ENCODE measurements around the gene CTDNEP1.

Gene CTDNEP1

DNA sequence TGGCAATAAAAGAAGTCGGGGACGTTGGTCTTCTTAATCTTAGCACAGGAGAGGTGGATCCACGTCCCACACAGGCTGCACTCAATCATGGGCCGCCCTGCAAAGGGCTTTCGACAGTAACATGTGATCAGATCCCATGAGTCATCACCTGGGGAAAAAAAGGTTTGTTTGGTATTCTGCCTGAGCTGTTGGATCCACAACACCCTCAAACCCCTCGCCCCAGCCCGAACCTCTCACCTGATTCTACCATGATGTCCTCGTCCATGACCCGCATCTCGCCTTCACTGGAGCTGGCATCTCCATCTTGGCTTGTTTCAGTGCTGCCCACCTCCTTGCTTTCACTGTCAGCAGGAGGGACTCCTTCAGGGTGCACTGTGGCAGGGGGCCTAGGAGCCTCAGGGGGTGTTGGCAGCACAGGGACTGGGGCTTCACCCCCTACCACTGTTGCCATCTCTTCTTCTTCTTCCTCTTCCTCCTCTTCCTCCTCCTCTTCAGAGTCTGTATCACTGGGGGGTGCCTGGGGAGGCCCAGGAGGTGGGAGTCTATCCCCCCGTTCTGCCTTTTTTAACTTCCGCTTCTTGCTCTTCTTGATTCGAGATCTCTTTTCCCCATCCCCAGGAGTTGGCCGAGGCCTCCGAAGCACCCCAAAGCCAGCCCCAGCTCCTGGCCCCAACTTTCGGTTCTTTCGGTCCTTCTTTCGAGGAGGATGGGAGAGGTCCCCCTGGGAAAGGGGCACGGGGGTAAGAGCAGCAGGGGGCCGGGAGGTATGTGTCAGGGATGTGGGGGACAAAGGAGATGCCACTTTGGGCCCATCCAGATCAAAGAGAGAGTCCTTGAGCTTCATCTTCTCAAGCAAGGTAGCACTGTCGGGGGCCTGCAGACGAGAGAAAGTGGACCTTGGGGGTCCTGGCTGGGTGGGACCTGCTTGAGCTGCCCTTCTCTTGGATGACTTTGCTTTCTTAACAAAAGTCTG lies 15.6 kb downstream of the CTDNEP1 start:
- H3K4me3 ChIP-seq (ENCODE audit: low read depth in 1 of 2, low read length in 2 of 2), result no peak overlapping the region
- peaks cover 25 to 32% of the 10 kb centered on the region in 2 donors for H3K36me3 ChIP-seq (ENCODE audit: control insufficient read depth in 1 of 2, insufficient read depth in 2 of 2, low read length in 2 of 2)
- peak overlapping the region; percentile 76 for H3K27ac ChIP-seq (ENCODE audit: low read length)
- no peaks in the 10 kb centered on the region for H3K9me3 ChIP-seq (ENCODE audit: control insufficient read depth in 1 of 2, low read length in 2 of 2)
- H3K27me3 ChIP-seq (ENCODE audit: low read depth, low read length), result no peaks in the 10 kb centered on the region
- peaks cover 29 to 57% of the 10 kb centered on the region in 2 donors for H3K4me1 ChIP-seq (ENCODE audit: control insufficient read depth in 1 of 2, insufficient read depth in 2 of 2, low read length in 2 of 2)

DNA sequence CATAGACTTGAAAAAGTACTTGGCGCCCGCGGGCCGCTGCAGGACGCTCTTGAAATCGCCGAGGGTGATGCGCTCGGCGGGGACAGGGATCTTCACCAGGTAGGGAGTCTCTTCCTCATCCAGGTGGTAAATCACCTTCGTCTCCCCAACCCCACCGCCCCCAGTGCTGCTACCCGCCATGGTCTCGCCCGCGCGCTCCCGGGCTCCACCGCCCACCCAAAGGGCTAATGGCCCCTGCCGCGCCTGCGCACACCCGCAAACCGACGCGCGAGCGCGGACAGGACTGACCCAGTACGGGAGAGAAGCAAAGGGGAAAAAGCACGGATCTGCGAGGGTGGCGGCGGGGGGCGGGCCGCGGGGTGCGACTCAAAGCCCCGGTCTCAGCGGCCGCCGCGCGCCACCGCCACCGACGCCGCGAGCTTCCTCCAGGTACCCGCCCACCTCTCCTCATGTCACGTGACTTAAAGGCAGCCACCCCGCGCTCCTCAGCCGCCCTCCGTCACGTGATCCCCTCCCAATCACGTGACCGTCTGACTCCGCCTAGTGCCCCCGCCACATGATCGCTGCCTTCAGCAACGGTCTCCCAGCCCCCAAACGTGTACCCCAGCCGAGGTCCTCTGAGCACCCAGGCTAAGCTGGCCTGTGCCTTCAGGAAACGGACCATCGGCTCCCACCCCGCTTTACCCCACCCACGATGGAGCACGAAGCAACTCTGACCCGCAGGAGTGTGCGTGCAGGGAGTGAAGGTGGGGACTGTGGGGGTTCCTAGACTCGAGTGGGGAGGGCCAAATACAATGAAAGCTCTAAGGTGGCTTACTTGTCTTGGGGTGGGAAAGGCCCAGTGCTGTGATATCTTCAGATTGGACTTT lies 17.2 kb downstream of the CTDNEP1 start, which contains the start of gene DVL2:
DVL2 (minus strand) TSS at position 435 of the 869 bp plus-strand sequence; CDS start at position 180, 255 bp downstream.
- Histone ChIP-seq H3K4me1 (ENCODE audit: control insufficient read depth in 1 of 2, insufficient read depth in 2 of 2, low read length in 2 of 2) (peaks cover 17 to 44% of the 10 kb centered on the region in 2 donors), H3K36me3 (ENCODE audit: control insufficient read depth in 1 of 2, insufficient read depth in 2 of 2, low read length in 2 of 2) (peaks cover 24 to 32% of the 10 kb centered on the region in 2 donors), H3K9me3 (ENCODE audit: control insufficient read depth in 1 of 2, low read length in 2 of 2) (no peaks in the 10 kb centered on the region), H3K4me3 (ENCODE audit: low read depth in 1 of 2, low read length in 2 of 2) (peak within 1 kb of the TSS; percentile 91 to 98), H3K27me3 (ENCODE audit: low read depth, low read length) (no peaks in the 10 kb centered on the region), H3K27ac (ENCODE audit: low read length) (peak within 1 kb of the TSS; percentile 87)

DNA sequence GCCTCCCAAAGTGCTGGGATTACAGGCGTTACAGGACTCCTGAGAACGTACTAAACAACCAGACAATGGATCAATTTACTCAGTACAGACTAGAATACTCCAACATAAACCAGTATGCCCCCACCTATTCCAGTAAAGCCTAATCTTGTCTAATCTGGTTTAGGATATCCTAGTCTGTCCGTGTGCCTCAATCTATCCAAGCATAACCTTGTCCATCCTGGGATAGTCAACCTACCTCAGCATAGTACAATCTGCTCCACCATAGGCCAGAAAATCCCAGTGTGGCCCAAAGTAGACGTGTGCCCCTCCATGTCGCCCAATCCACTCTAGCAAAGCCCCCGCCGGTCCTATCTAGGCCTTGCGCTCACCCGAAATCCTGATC lies 17.8 kb downstream of the CTDNEP1 start:
- Histone ChIP-seq H3K4me1 (ENCODE audit: control insufficient read depth in 1 of 2, insufficient read depth in 2 of 2, low read length in 2 of 2) (peaks cover 17 to 44% of the 10 kb centered on the region in 2 donors), H3K9me3 (ENCODE audit: control insufficient read depth in 1 of 2, low read length in 2 of 2) (no peaks in the 10 kb centered on the region), H3K27ac (ENCODE audit: low read length) (peak overlapping the region; percentile 87), H3K27me3 (ENCODE audit: low read depth, low read length) (no peaks in the 10 kb centered on the region), H3K36me3 (ENCODE audit: control insufficient read depth in 1 of 2, insufficient read depth in 2 of 2, low read length in 2 of 2) (peaks cover 27 to 38% of the 10 kb centered on the region in 2 donors), H3K4me3 (ENCODE audit: low read depth in 1 of 2, low read length in 2 of 2) (peak overlapping the region; percentile 91 to 98)

DNA sequence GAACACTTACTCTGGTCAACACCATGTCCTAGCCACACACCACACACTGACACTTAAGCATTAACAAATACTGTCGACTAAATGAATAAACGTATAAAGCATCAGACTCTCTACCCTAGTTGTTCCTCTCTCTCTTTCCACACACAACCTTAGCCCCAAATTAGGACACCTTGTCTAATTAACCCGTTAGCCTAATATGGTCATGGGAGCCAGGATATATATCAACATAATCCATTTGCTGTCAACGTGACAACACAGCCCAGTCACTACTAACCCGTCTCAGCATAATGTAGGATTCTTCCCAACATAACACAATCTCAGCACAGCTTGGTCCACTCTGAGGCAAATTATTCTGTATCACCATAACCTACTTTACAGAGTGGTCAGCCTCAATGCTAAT lies 19.4 kb downstream of the CTDNEP1 start:
- no peaks in the 10 kb centered on the region for H3K9me3 ChIP-seq (ENCODE audit: control insufficient read depth in 1 of 2, low read length in 2 of 2)
- no peaks in the 10 kb centered on the region for H3K27me3 ChIP-seq (ENCODE audit: low read depth, low read length)
- no peak overlapping the region for H3K27ac ChIP-seq (ENCODE audit: low read length)
- peak overlapping the region; percentile 5 to 98 for H3K4me3 ChIP-seq (ENCODE audit: low read depth in 1 of 2, low read length in 2 of 2)
- peaks cover 38 to 54% of the 10 kb centered on the region in 2 donors for H3K36me3 ChIP-seq (ENCODE audit: control insufficient read depth in 1 of 2, insufficient read depth in 2 of 2, low read length in 2 of 2)
- H3K4me1 ChIP-seq (ENCODE audit: control insufficient read depth in 1 of 2, insufficient read depth in 2 of 2, low read length in 2 of 2), result peaks cover 12 to 39% of the 10 kb centered on the region in 2 donors

DNA sequence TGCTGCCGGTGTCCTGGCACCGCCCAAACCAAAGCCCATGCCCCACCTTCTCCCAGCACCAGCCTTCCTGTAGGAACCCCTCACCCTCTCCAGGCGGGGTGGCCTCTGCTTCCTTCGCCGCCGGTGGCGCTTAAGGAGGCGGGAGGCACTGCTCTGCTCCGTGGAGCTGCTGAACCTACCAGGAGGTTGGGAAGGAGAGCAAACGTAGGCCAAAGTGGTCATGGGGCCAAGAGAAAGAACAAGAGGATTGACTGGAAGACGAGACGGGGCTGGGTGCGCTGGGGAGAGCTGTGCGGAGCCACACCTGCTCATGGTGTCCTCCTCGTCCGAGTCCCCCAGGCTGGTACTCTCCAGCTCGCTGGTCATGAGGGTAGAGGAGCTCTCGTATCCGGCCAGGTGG lies 22.0 kb downstream of the CTDNEP1 start:
- Histone ChIP-seq H3K27me3 (ENCODE audit: low read depth, low read length) (no peaks in the 10 kb centered on the region), H3K9me3 (ENCODE audit: control insufficient read depth in 1 of 2, low read length in 2 of 2) (no peaks in the 10 kb centered on the region), H3K4me1 (ENCODE audit: control insufficient read depth in 1 of 2, insufficient read depth in 2 of 2, low read length in 2 of 2) (peaks cover 4 to 23% of the 10 kb centered on the region in 2 donors), H3K27ac (ENCODE audit: low read length) (no peak overlapping the region), H3K4me3 (ENCODE audit: low read depth in 1 of 2, low read length in 2 of 2) (no peak overlapping the region), H3K36me3 (ENCODE audit: control insufficient read depth in 1 of 2, insufficient read depth in 2 of 2, low read length in 2 of 2) (peaks cover 34 to 58% of the 10 kb centered on the region in 2 donors)

DNA sequence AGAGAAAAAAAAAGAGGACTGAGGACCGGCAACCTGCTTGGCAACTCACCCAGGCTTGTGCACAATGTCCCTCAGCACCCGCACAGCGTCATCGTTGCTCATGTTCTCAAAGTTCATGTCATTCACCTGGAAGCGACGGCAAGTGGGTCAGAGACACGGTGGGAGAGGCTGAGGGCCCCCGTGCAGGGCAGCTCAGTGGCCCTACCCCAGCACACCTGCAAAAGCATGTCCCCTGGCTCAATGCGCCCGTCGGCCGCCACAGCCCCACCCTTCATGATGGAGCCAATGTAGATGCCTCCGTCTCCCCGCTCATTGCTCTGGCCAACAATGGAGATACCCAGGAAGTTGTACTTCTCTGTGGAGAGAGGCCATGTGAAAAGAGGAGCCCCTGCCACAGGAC lies 22.6 kb downstream of the CTDNEP1 start:
- no peak overlapping the region for H3K4me3 ChIP-seq (ENCODE audit: low read depth in 1 of 2, low read length in 2 of 2)
- H3K9me3 ChIP-seq (ENCODE audit: control insufficient read depth in 1 of 2, low read length in 2 of 2), result no peaks in the 10 kb centered on the region
- peaks cover 4 to 23% of the 10 kb centered on the region in 2 donors for H3K4me1 ChIP-seq (ENCODE audit: control insufficient read depth in 1 of 2, insufficient read depth in 2 of 2, low read length in 2 of 2)
- no peaks in the 10 kb centered on the region for H3K27me3 ChIP-seq (ENCODE audit: low read depth, low read length)
- H3K27ac ChIP-seq (ENCODE audit: low read length), result no peak overlapping the region
- peaks cover 38 to 62% of the 10 kb centered on the region in 2 donors for H3K36me3 ChIP-seq (ENCODE audit: control insufficient read depth in 1 of 2, insufficient read depth in 2 of 2, low read length in 2 of 2)

DNA sequence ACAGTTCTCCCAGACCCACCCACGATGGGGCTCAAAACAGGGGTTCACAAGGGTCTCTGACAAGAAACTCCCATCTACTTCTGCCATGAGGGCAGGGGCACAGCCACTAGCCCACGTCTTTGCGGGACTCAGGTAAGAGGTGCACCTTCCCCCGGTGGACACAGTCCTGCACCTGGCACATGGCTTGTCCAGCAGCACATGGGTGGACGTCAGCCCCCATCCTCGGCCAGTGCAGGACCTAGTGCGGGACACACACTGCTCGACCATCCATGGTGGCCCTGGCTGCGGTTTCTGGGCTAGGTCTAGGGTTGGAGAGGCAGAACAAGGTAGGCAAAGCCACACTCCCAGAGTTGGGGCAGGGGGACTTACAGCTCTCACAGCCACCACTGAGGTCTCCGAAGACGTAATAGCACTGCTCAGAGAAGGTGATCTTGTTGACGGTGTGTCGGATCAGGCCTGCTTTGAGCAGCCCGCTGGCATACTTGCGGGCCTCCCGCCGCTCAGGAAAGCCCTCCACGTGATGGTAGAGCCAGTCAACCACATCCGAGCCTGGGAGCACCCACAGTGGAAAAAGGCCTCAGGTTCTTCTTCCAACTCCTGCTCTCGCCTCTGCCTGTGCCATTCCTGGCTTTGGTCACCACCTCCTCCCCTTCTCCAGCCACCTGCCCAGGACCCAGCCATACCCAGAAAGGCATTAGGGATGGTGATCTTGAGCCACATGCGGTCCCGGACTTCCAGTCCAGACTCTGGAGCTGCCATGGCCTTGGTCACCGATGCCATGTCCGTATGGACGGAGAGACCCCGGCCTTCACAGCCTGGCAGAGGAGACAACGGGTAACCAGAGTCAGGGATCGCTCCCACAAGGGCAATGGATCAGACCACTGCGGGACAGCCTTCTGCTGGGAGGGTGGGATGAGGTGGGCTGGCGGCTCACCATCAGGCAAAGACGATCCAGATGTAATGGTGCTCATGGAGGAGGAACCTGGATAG lies 24.5 kb downstream of the CTDNEP1 start:
- Histone ChIP-seq H3K36me3 (ENCODE audit: control insufficient read depth in 1 of 2, insufficient read depth in 2 of 2, low read length in 2 of 2) (peaks cover 47 to 78% of the 10 kb centered on the region in 2 donors), H3K4me1 (ENCODE audit: control insufficient read depth in 1 of 2, insufficient read depth in 2 of 2, low read length in 2 of 2) (peaks cover 0 to 8% of the 10 kb centered on the region in 2 donors), H3K4me3 (ENCODE audit: low read depth in 1 of 2, low read length in 2 of 2) (no peak overlapping the region), H3K27ac (ENCODE audit: low read length) (no peak overlapping the region), H3K27me3 (ENCODE audit: low read depth, low read length) (no peaks in the 10 kb centered on the region), H3K9me3 (ENCODE audit: control insufficient read depth in 1 of 2, low read length in 2 of 2) (no peaks in the 10 kb centered on the region)

DNA sequence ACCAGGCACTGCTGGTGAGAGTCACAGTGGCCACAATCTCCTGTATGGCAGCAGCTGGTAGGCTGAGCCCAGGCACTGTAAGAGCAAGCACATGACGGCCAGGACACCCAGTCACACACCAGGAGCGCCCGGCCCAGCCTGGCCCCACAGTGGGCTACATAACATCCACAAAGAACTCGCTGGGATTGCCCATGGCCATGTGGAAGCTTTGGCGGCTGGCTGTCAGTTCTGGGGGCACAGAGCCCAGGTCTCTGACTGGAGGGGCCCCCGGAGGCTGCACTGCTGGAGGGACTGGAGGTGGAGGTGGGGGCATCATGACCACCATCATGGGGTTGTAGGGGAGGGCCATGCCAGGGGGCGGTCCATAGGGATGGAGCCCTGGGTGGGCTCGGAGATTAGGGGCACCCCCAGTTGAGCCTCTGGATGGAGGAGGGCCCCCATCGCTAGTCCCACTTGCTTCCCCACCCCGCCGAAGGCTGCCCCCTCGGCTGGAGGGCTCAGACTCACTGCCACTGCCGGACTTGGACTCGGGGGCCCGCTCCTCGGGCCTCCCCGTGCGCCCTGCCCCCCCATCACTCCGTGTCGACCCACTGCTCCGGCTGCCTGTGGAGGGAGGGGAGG lies 25.7 kb downstream of the CTDNEP1 start:
- H3K36me3 ChIP-seq (ENCODE audit: control insufficient read depth in 1 of 2, insufficient read depth in 2 of 2, low read length in 2 of 2), result peaks cover 47 to 78% of the 10 kb centered on the region in 2 donors
- no peaks in the 10 kb centered on the region for H3K9me3 ChIP-seq (ENCODE audit: control insufficient read depth in 1 of 2, low read length in 2 of 2)
- no peak overlapping the region for H3K4me3 ChIP-seq (ENCODE audit: low read depth in 1 of 2, low read length in 2 of 2)
- peaks cover 4 to 14% of the 10 kb centered on the region in 2 donors for H3K4me1 ChIP-seq (ENCODE audit: control insufficient read depth in 1 of 2, insufficient read depth in 2 of 2, low read length in 2 of 2)
- no peak overlapping the region for H3K27ac ChIP-seq (ENCODE audit: low read length)
- no peaks in the 10 kb centered on the region for H3K27me3 ChIP-seq (ENCODE audit: low read depth, low read length)

DNA sequence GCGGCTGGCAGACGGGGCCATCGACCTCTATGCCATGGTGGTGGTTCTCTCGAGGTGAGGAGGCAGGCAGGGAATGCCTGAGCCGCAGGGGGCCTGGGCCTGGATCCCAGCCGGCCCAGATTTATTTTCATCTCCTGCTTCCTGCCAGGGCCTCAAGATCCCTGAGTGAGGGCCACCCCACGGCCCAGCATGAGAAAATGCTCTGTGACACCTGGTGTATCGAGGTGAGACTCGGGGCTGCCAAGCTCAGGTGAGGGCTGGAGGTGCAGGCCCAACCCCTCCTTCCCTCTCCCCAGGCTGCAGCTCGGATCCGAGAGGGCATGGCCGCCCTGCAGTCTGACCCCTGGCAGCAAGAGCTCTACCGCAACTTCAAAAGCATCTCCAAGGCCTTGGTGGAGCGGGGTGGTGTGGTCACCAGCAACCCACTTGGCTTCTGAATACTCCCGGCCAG lies 26.8 kb downstream of the CTDNEP1 start:
- Histone ChIP-seq H3K9me3 (ENCODE audit: control insufficient read depth in 1 of 2, low read length in 2 of 2) (no peaks in the 10 kb centered on the region), H3K4me3 (ENCODE audit: low read depth in 1 of 2, low read length in 2 of 2) (no peak overlapping the region), H3K4me1 (ENCODE audit: control insufficient read depth in 1 of 2, insufficient read depth in 2 of 2, low read length in 2 of 2) (peaks cover 4 to 17% of the 10 kb centered on the region in 2 donors), H3K36me3 (ENCODE audit: control insufficient read depth in 1 of 2, insufficient read depth in 2 of 2, low read length in 2 of 2) (peaks cover 47 to 71% of the 10 kb centered on the region in 2 donors), H3K27ac (ENCODE audit: low read length) (no peak overlapping the region), H3K27me3 (ENCODE audit: low read depth, low read length) (no peaks in the 10 kb centered on the region)

DNA sequence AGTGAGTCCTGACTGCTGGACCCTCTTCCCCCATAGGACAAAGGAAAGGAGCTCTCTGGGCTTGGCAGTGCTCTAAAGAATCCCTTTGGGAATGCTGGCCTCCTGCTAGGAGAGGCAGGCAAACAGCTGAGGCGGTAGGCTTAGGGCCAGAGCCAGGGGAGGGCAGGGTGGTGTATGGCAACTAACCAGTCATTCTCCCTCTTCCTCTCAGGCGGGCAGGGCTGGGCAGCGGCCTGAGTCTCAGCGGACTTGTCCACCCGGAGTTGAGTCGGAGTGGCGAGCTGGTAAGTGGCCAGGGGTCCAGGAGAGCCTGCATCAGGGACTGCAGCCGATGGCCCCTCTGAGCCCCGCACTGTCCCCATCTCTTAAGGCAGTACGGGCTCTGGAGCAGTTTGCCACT lies 27.4 kb downstream of the CTDNEP1 start:
- Histone ChIP-seq H3K4me3 (ENCODE audit: low read depth in 1 of 2, low read length in 2 of 2) (no peak overlapping the region), H3K27me3 (ENCODE audit: low read depth, low read length) (no peaks in the 10 kb centered on the region), H3K36me3 (ENCODE audit: control insufficient read depth in 1 of 2, insufficient read depth in 2 of 2, low read length in 2 of 2) (peaks cover 41 to 65% of the 10 kb centered on the region in 2 donors), H3K4me1 (ENCODE audit: control insufficient read depth in 1 of 2, insufficient read depth in 2 of 2, low read length in 2 of 2) (peaks cover 9 to 23% of the 10 kb centered on the region in 2 donors), H3K9me3 (ENCODE audit: control insufficient read depth in 1 of 2, low read length in 2 of 2) (no peaks in the 10 kb centered on the region), H3K27ac (ENCODE audit: low read length) (no peak overlapping the region)

All from muscle layer of duodenum (tissue), 2 donors.